Sigmoid colon (tissue), 7 donors: Measurements from ENCODE around the gene ZNF3. TPM values are rescaled to one million over a fixed set of nuclear protein-coding genes. Genes with fewer than 3 reads are reported as not detected.
A peak's percentile ranks its signal among the peaks of the same experiment; 100 is the strongest.

ENCODE experiments used
- DNase-seq: peaks from one replicate; pipeline ENCODE4 v3.0.0-alpha.2; 2019
- H3K27ac ChIP-seq, 4 donors: fragments of 200-600 bp; sonication (generic); one replicate each; pipeline ENCODE4 v1.5.1; 2016 to 2019; ENCODE audit warnings: mild to moderate bottlenecking in 1 of 4
- H3K27me3 ChIP-seq, 3 donors: fragments of 200-600 bp; sonication (generic); one replicate each; pipeline ENCODE4 v1.5.1; 2019; ENCODE audit warnings: mild to moderate bottlenecking in 1 of 3
- H3K36me3 ChIP-seq, 4 donors: fragments of 200-600 bp; sonication (generic); one replicate each; pipeline ENCODE4 v1.5.1; 2016 to 2019
- H3K4me1 ChIP-seq, 4 donors: fragments of 200-600 bp; sonication (generic); one replicate each; pipeline ENCODE4 v1.5.1; 2017 to 2019
- H3K4me3 ChIP-seq, 4 donors: fragments of 200-600 bp; sonication (generic); one replicate each; pipeline ENCODE4 v1.5.1; 2017 to 2019; ENCODE audit warnings: mild to moderate bottlenecking in 2 of 4, moderate library complexity in 1 of 4
- H3K9me3 ChIP-seq, 4 donors: fragments of 200-600 bp in 3 of 4; sonication (generic) in 3 of 4; one replicate each; pipeline versions ENCODE4 v1.5.1 to v1.6.1; 2013 to 2019
- CTCF ChIP-seq, 4 experiments: fragments of 450-650 bp in 3 of 4; fragments of 200-600 bp in 1 of 4; IDR thresholded peaks; one replicate each; pipeline ENCODE4 v1.5.1; 2016 to 2019; ENCODE audit warnings: antibody characterized with exemption in 4 of 4, mild to moderate bottlenecking in 3 of 4, moderate library complexity in 2 of 4
- EP300 ChIP-seq, 4 donors: sonication (generic); formaldehyde crosslinking; IDR thresholded peaks; one replicate each; pipeline ENCODE4 v1.6.1; 2017; ENCODE audit warnings: antibody characterized with exemption in 4 of 4
- POLR2A ChIP-seq, 2 donors: fragments of 450-650 bp; IDR thresholded peaks; one replicate each; pipeline ENCODE4 v1.6.1; 2016; ENCODE audit warnings: antibody characterized with exemption in 2 of 2, mild to moderate bottlenecking in 2 of 2, moderate library complexity in 2 of 2
- POLR2AphosphoS5 ChIP-seq, 4 donors: sonication (generic); formaldehyde crosslinking; IDR thresholded peaks; one replicate each; pipeline ENCODE4 v1.6.1; 2017; ENCODE audit warnings: antibody characterized with exemption in 4 of 4
- WGBS, 2 donors: extraction: QIAGEN DNeasy Blood & Tissue Kit; methylation state at CpG; one replicate each; pipeline ENCODE4 v1.1.7; 2013; 5-methylcytosine and 5-hydroxymethylcytosine counted together
- intact Hi-C: fragments of 100-400 bp; cut with DNase I; formaldehyde crosslinking; loops from one replicate; pipeline ENCODE4 v1.15.1; 2023
- polyA plus RNA-seq, 3 donors: library from polyadenylated mRNA; stranded (reverse); fragments of 200-250 nt; gene quantifications; one replicate each; pipeline ENCODE4 v1.2.3, GENCODE V29; 2013
- total RNA-seq, 4 donors: library from RNA; depleted of rRNA; stranded (reverse); fragments of >200 nt; gene quantifications; one replicate each; pipeline ENCODE4 v1.1.0, GENCODE V29; 2016
- donor health status: healthy with polysubstance abuse.
- donor health status: Bipolar disorder and iron deficiency.
- donor health status: healthy.

Gene ZNF3
- total and polyA plus RNA-seq, 7 donors: 17.1 to 28.0 (median 19.2) TPM

- DNase-seq: no peak
- peaks cover 22 to 87% (median 48%) of the 10 kb centered on the region in 4 donors for H3K36me3 ChIP-seq
- H3K9me3 ChIP-seq: no peaks in the 10 kb centered on the region
- no peak overlapping the region for H3K4me3 ChIP-seq
- TF ChIP-seq POLR2A (IDR thresholded peaks at IDR 0.05) (no peak), POLR2AphosphoS5 (IDR thresholded peaks at IDR 0.05) (no peak), EP300 (IDR thresholded peaks at IDR 0.05) (no peak), CTCF (IDR thresholded peaks at IDR 0.05) (no peak)
- 84 to 89% methylated on average over 17 of the region's 17 CpGs for WGBS, 2 donors
- H3K27ac ChIP-seq: no peak overlapping the region
- H3K27me3 ChIP-seq: no peaks in the 10 kb centered on the region
- peaks cover 0 to 13% (median 8%) of the 10 kb centered on the region in 4 donors for H3K4me1 ChIP-seq
- intact Hi-C loops: no loop called here
These were observed 25.1 kb upstream of the ZNF3 start for GRCh38 chr7:100106633-100107032.

DNA sequence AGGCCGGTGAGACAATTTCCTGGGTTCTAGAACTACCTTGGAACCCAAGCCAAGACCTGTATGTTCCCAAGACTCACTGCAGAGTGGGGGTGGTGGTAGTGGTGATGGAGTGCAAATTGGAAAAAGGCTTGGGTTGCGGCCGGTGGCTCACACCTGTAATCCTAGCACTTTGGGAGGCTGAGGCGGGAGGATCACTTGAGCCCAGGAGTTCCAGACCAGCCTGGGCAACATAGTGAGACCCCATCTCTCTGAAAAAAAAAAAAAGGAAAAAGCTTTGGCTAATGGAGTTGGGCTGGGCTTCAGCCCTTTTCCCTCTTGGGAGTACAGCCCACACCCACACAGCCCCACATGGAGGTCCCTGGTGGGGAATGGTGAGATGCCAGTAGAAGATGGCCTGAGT lies 24.0 kb upstream of the ZNF3 start:
- H3K4me1 ChIP-seq: peaks cover 0 to 18% (median 11%) of the 10 kb centered on the region in 4 donors
- DNase-seq: no peak
- WGBS, 2 donors: 94 to 96% methylated on average over 4 of the region's 4 CpGs
- TF ChIP-seq POLR2A (IDR thresholded peaks at IDR 0.05): no peak
- TF ChIP-seq POLR2AphosphoS5 (IDR thresholded peaks at IDR 0.05): no peak
- no peak for TF ChIP-seq CTCF (IDR thresholded peaks at IDR 0.05)
- TF ChIP-seq EP300 (IDR thresholded peaks at IDR 0.05): no peak
- no peak overlapping the region for H3K4me3 ChIP-seq
- no peaks in the 10 kb centered on the region for H3K27me3 ChIP-seq
- no peaks in the 10 kb centered on the region for H3K9me3 ChIP-seq
- intact Hi-C loops: no loop called here
- no peak overlapping the region for H3K27ac ChIP-seq
- H3K36me3 ChIP-seq: peaks cover 14 to 76% (median 38%) of the 10 kb centered on the region in 4 donors

- DNase-seq: no peak
- H3K9me3 ChIP-seq: no peaks in the 10 kb centered on the region
- peak overlapping the region in 3 of 4 donors; percentile 96 to 99 (median 98) for H3K27ac ChIP-seq
- H3K4me3 ChIP-seq: no peak overlapping the region
- H3K27me3 ChIP-seq: no peaks in the 10 kb centered on the region
- intact Hi-C loops: no loop called here
- 91 to 93% methylated on average over 17 of the region's 17 CpGs for WGBS, 2 donors
- H3K36me3 ChIP-seq: peaks cover 15 to 71% (median 40%) of the 10 kb centered on the region in 4 donors
- H3K4me1 ChIP-seq: peaks cover 0 to 39% (median 25%) of the 10 kb centered on the region in 4 donors
- TF ChIP-seq CTCF (IDR thresholded peaks at IDR 0.05): no peak
- no peak for TF ChIP-seq POLR2AphosphoS5 (IDR thresholded peaks at IDR 0.05)
- TF ChIP-seq POLR2A (IDR thresholded peaks at IDR 0.05): no peak
- TF ChIP-seq EP300 (IDR thresholded peaks at IDR 0.05): no peak
These were observed 21.7 kb upstream of the ZNF3 start for GRCh38 chr7:100102950-100103840.

- intact Hi-C loops: loop anchor here (2.0 kb wide), 2 partner anchors 18 to 26 kb away; partner anchors contain the start of genes CNPY4, MBLAC1 and TAF6
- peak; percentile 100 for DNase-seq
- H3K4me1 ChIP-seq: peaks cover 0 to 41% (median 25%) of the 10 kb centered on the region in 4 donors
- no peaks in the 10 kb centered on the region for H3K27me3 ChIP-seq
- 0% methylated on average over 80 of the region's 80 CpGs for WGBS, 2 donors
- no peak for TF ChIP-seq EP300 (IDR thresholded peaks at IDR 0.05)
- TF ChIP-seq POLR2AphosphoS5 (IDR thresholded peaks at IDR 0.05): peak in 3 of 4 donors; percentile 59 to 79 (median 60)
- H3K4me3 ChIP-seq: peak within 1 kb of the TSS; percentile 66 to 89 (median 82)
- peaks cover 24 to 71% (median 41%) of the 10 kb centered on the region in 4 donors for H3K36me3 ChIP-seq
- peak within 1 kb of the TSS; percentile 95 to 99 (median 97) for H3K27ac ChIP-seq
- no peaks in the 10 kb centered on the region for H3K9me3 ChIP-seq
These were observed 19.7 kb upstream of the ZNF3 start, which contains the start of the genes AP4M1 and MCM7 for GRCh38 chr7:100101016-100101862. AP4M1 (plus strand) TSS chr7:100101643; CDS start chr7:100101715, 72 bp downstream. MCM7 (minus strand) TSS chr7:100101397; CDS start chr7:100101294, 103 bp downstream.
